ENCODE results near the gene KRT71. TPM values are rescaled to one million over a fixed set of nuclear protein-coding genes. Genes with fewer than 3 reads are reported as not detected.
A peak's percentile ranks its signal among the peaks of the same experiment; 100 is the strongest.

The KRT71 gene
- total and polyA plus RNA-seq, 2 of the 8 experiments (the other 6 are each of a cell fraction or from before 2014, with no cell fraction given): not detected

GRCh38 chr12:52496590-52497071, 56.3 kb downstream of the KRT71 start (continued):
- peak; percentile 74 for TF ChIP-seq CTBP2 (IDR thresholded peaks at IDR 0.05; ENCODE audit: borderline replicate concordance, insufficient read depth, insufficient read length, low read length)
- TF ChIP-seq ZNF274 (IDR thresholded peaks at IDR 0.05; ENCODE audit: borderline replicate concordance, extremely low read depth, low read length): no peak
- no peak for TF ChIP-seq POU5F1 (IDR thresholded peaks at IDR 0.05; ENCODE audit: low read depth, low read length)
- peak; percentile 77 for TF ChIP-seq SAP30 (IDR thresholded peaks at IDR 0.05; ENCODE audit: insufficient read depth, insufficient replicate concordance, low read length)
- TF ChIP-seq SP1 (IDR thresholded peaks at IDR 0.05; ENCODE audit: low read depth, low read length): no peak
- no peak for TF ChIP-seq ASH2L (IDR thresholded peaks at IDR 0.05; ENCODE audit: low read length)
- no peak for TF ChIP-seq EZH2 (IDR thresholded peaks at IDR 0.05; ENCODE audit: low read depth, low read length, severe bottlenecking)
- no peak for TF ChIP-seq ATF3 (IDR thresholded peaks at IDR 0.05; ENCODE audit: insufficient read depth, low read depth, low read length)
- TF ChIP-seq CEBPB (IDR thresholded peaks at IDR 0.05; ENCODE audit: low read depth, low read length): no peak
- TF ChIP-seq CBX5 (IDR thresholded peaks at IDR 0.05; ENCODE audit: low read depth, low read length): no peak
- no peak for TF ChIP-seq CHD2 (IDR thresholded peaks at IDR 0.05; ENCODE audit: low read length)
- no peak for TF ChIP-seq BCL11A (IDR thresholded peaks at IDR 0.05; ENCODE audit: low read depth in 2 of 2, low read length in 2 of 2)
- TF ChIP-seq POLR2A (IDR thresholded peaks at IDR 0.05; ENCODE audit: control extremely low read depth in 1 of 2, low read depth in 2 of 2, low read length in 2 of 2): no peak
- TF ChIP-seq MAX (IDR thresholded peaks at IDR 0.05): peak; percentile 29; the same call in 1 of the 2 replicates
- TF ChIP-seq ATF2 (IDR thresholded peaks at IDR 0.05; ENCODE audit: low read length): 0 out of 2 replicates have a peak, but pooled peaks have one; percentile 36
- TF ChIP-seq SIN3A (conservative IDR thresholded peaks at IDR 0.05 in 1 of 2, IDR thresholded peaks at IDR 0.05 in 1 of 2; ENCODE audit: low read depth in 1 of 2, low read length in 2 of 2): peak; percentile 91 to 94; a peak in 3 of 4 replicates
- TF ChIP-seq YY1 (IDR thresholded peaks at IDR 0.05; ENCODE audit: low read depth, low read length): no peak
- no peak for TF ChIP-seq GTF2F1 (IDR thresholded peaks at IDR 0.05; ENCODE audit: borderline replicate concordance, low read depth, low read length)
- TF ChIP-seq TBP (IDR thresholded peaks at IDR 0.05; ENCODE audit: low read depth, low read length): no peak
- no peak for TF ChIP-seq BRCA1 (IDR thresholded peaks at IDR 0.05; ENCODE audit: low read depth, low read length)
- TF ChIP-seq JUN (IDR thresholded peaks at IDR 0.05; ENCODE audit: low read depth, low read length): no peak
- TF ChIP-seq TCF12 (IDR thresholded peaks at IDR 0.05; ENCODE audit: low read depth, low read length): 0 out of 2 replicates have a peak, but pooled peaks have one; percentile 67
- no peak for TF ChIP-seq RAD21 (IDR thresholded peaks at IDR 0.05 in 1 of 2, conservative IDR thresholded peaks at IDR 0.05 in 1 of 2; ENCODE audit: low read depth in 2 of 2, low read length in 2 of 2)
- no peak for TF ChIP-seq SIX5 (IDR thresholded peaks at IDR 0.05; ENCODE audit: low read depth, low read length)

All from H1 (cell line).